Activated CD4-positive, alpha-beta memory T cell treated with anti-CD3 and anti-CD28 coated beads, Interleukin-2, amount 10 ng/mL, durations not matched to agents 7 days and 5 days (primary cell): Measurements from ENCODE around the gene LCP1. TPM values are rescaled to one million over a fixed set of nuclear protein-coding genes. Genes with fewer than 3 reads are reported as not detected.

Source experiments
- CTCF ChIA-PET: fragments of 350-600 bp; sonication (Branson Sonifier 250); formaldehyde crosslinking; loops from one replicate; lab custom pipeline; 2021; ENCODE audit warnings: antibody characterized with exemption, inconsistent platforms; lab: Charles Lee
- POLR2A ChIA-PET: fragments of 350-600 bp; sonication (Branson Sonifier 250); formaldehyde crosslinking; loops from one replicate; lab custom pipeline; 2021; ENCODE audit warnings: antibody characterized with exemption; lab: Charles Lee
- DNase-seq: peaks from one replicate; pipeline ENCODE4 v3.0.0-alpha.2; 2020
- H3K27ac Mint-ChIP-seq: one replicate; pipeline ENCODE4 v1.8.0; 2021; ENCODE audit warnings: mild to moderate bottlenecking, mixed read lengths
- H3K27me3 Mint-ChIP-seq: one replicate; pipeline ENCODE4 v1.8.0; 2021; ENCODE audit warnings: mixed read lengths
- H3K36me3 Mint-ChIP-seq: one replicate; pipeline ENCODE4 v1.8.0; 2021; ENCODE audit warnings: low read depth, mixed read lengths
- H3K4me1 Mint-ChIP-seq: one replicate; pipeline ENCODE4 v1.8.0; 2021; ENCODE audit warnings: mixed read lengths
- H3K4me3 Mint-ChIP-seq: one replicate; pipeline ENCODE4 v1.8.0; 2021; ENCODE audit warnings: mild to moderate bottlenecking, mixed read lengths
- H3K9me3 Mint-ChIP-seq: one replicate; pipeline ENCODE4 v1.8.0; 2021; ENCODE audit warnings: mixed read lengths
- total RNA-seq, 2 experiments: library from RNA; stranded (reverse); gene quantifications; one replicate each; pipeline ENCODE4 v1.2.3, GENCODE V29; 2021

The LCP1 gene
- total RNA-seq, 2 experiments from 2014 or later = 1,272 to 1,280 TPM

- no peaks in the 10 kb centered on the region for H3K27me3 Mint-ChIP-seq
- peaks cover 47% of the 10 kb centered on the region for H3K36me3 Mint-ChIP-seq
- CTCF ChIA-PET = interaction anchor here (1.1 to 2.5 kb wide), 11 partner anchors 9 to 430 kb away, joined by 3 to 23 read pairs (median 3); no protein-coding TSS in a partner anchor
- POLR2A ChIA-PET = interaction anchor here (0.7 to 2.3 kb wide), 8 partner anchors 7 to 159 kb away, joined by 3 to 12 read pairs (median 6); partner anchors contain the start of gene ZC3H13
- H3K9me3 Mint-ChIP-seq = no peaks in the 10 kb centered on the region
- no peak for DNase-seq
- peak overlapping the region; percentile 58 for H3K27ac Mint-ChIP-seq
- peaks cover 32% of the 10 kb centered on the region for H3K4me1 Mint-ChIP-seq
- H3K4me3 Mint-ChIP-seq = no peak overlapping the region
Observed at GRCh38 chr13:46124967-46125933, 56.7 kb downstream of the LCP1 start.

- CTCF ChIA-PET = interaction anchor here (1.2 kb wide), 1 partner anchor 25 kb away, joined by 3 read pairs; no protein-coding TSS in a partner anchor
- H3K27me3 Mint-ChIP-seq = peaks cover 1% of the 10 kb centered on the region
- H3K27ac Mint-ChIP-seq = peak overlapping the region; percentile 58
- H3K36me3 Mint-ChIP-seq = peaks cover 40% of the 10 kb centered on the region
- no peaks in the 10 kb centered on the region for H3K9me3 Mint-ChIP-seq
- no peak overlapping the region for H3K4me3 Mint-ChIP-seq
- peak; percentile 29 for DNase-seq
- POLR2A ChIA-PET = interaction anchor here (0.7 to 2.3 kb wide), 6 partner anchors 8 to 165 kb away, joined by 3 to 12 read pairs (median 6); partner anchors contain the start of gene ZC3H13
- H3K4me1 Mint-ChIP-seq = peaks cover 32% of the 10 kb centered on the region
Observed at GRCh38 chr13:46124531-46124966, 57.4 kb downstream of the LCP1 start.

GRCh38 chr13:46122304-46122703, 59.7 kb downstream of the LCP1 start:
- DNase-seq = no peak
- Mint-ChIP-seq H3K27ac (no peak overlapping the region), H3K36me3 (peaks cover 22% of the 10 kb centered on the region), H3K27me3 (peaks cover 3% of the 10 kb centered on the region), H3K4me1 (peaks cover 26% of the 10 kb centered on the region), H3K9me3 (no peaks in the 10 kb centered on the region), H3K4me3 (no peak overlapping the region)
- POLR2A ChIA-PET = interaction anchor here (0.9 kb wide), 1 partner anchor 174 kb away, joined by 3 read pairs; no protein-coding TSS in a partner anchor
- CTCF ChIA-PET = no interaction called here

- POLR2A ChIA-PET = no interaction called here
- no peak overlapping the region for H3K27ac Mint-ChIP-seq
- peaks cover 15% of the 10 kb centered on the region for H3K36me3 Mint-ChIP-seq
- H3K27me3 Mint-ChIP-seq = peaks cover 3% of the 10 kb centered on the region
- CTCF ChIA-PET = no interaction called here
- H3K4me3 Mint-ChIP-seq = no peak overlapping the region
- no peaks in the 10 kb centered on the region for H3K9me3 Mint-ChIP-seq
- peaks cover 22% of the 10 kb centered on the region for H3K4me1 Mint-ChIP-seq
- DNase-seq = no peak
Observed at GRCh38 chr13:46121597-46122163, 60.3 kb downstream of the LCP1 start.

GRCh38 chr13:46121033-46121432, 60.9 kb downstream of the LCP1 start:
- ChIA-PET CTCF (no interaction called here), POLR2A (interaction anchor here (0.9 kb wide), 1 partner anchor 8 kb away, joined by 3 read pairs; no protein-coding TSS in a partner anchor)
- Mint-ChIP-seq H3K27me3 (peaks cover 3% of the 10 kb centered on the region), H3K27ac (no peak overlapping the region), H3K9me3 (no peaks in the 10 kb centered on the region), H3K4me3 (no peak overlapping the region), H3K36me3 (peaks cover 9% of the 10 kb centered on the region), H3K4me1 (peaks cover 16% of the 10 kb centered on the region)
- DNase-seq = no peak

- Mint-ChIP-seq H3K4me1 (peaks cover 6% of the 10 kb centered on the region), H3K27me3 (peaks cover 3% of the 10 kb centered on the region), H3K4me3 (no peak overlapping the region), H3K9me3 (no peaks in the 10 kb centered on the region), H3K36me3 (peaks cover 3% of the 10 kb centered on the region), H3K27ac (no peak overlapping the region)
- no peak for DNase-seq
- ChIA-PET POLR2A (interaction anchor here (0.9 kb wide), 1 partner anchor 8 kb away, joined by 3 read pairs; no protein-coding TSS in a partner anchor), CTCF (no interaction called here)
Observed at GRCh38 chr13:46119883-46120614, 61.9 kb downstream of the LCP1 start.

GRCh38 chr13:46116653-46117502, 65.1 kb downstream of the LCP1 start:
- ChIA-PET POLR2A (no interaction called here), CTCF (no interaction called here)
- H3K36me3 Mint-ChIP-seq = no peaks in the 10 kb centered on the region
- H3K4me1 Mint-ChIP-seq = no peaks in the 10 kb centered on the region
- no peak for DNase-seq
- no peak overlapping the region for H3K4me3 Mint-ChIP-seq
- H3K27me3 Mint-ChIP-seq = peaks cover 17% of the 10 kb centered on the region
- H3K27ac Mint-ChIP-seq = no peak overlapping the region
- no peaks in the 10 kb centered on the region for H3K9me3 Mint-ChIP-seq

- ChIA-PET CTCF (no interaction called here), POLR2A (no interaction called here)
- Mint-ChIP-seq H3K9me3 (no peaks in the 10 kb centered on the region), H3K4me3 (no peak overlapping the region), H3K36me3 (no peaks in the 10 kb centered on the region), H3K27ac (no peak overlapping the region), H3K27me3 (peaks cover 23% of the 10 kb centered on the region), H3K4me1 (no peaks in the 10 kb centered on the region)
- no peak for DNase-seq
Observed at GRCh38 chr13:46114613-46115012, 67.4 kb downstream of the LCP1 start.

- H3K27ac Mint-ChIP-seq = no peak overlapping the region
- DNase-seq = no peak
- CTCF ChIA-PET = interaction anchor here (0.7 kb wide), 1 partner anchor 13 kb away, joined by 4 read pairs; no protein-coding TSS in a partner anchor
- H3K4me1 Mint-ChIP-seq = no peaks in the 10 kb centered on the region
- peaks cover 20% of the 10 kb centered on the region for H3K27me3 Mint-ChIP-seq
- H3K36me3 Mint-ChIP-seq = no peaks in the 10 kb centered on the region
- no peak overlapping the region for H3K4me3 Mint-ChIP-seq
- POLR2A ChIA-PET = no interaction called here
- H3K9me3 Mint-ChIP-seq = no peaks in the 10 kb centered on the region
Observed at GRCh38 chr13:46113596-46113995, 68.4 kb downstream of the LCP1 start.

GRCh38 chr13:46111151-46111550, 70.8 kb downstream of the LCP1 start:
- DNase-seq = no peak
- H3K4me3 Mint-ChIP-seq = no peak overlapping the region
- no peaks in the 10 kb centered on the region for H3K36me3 Mint-ChIP-seq
- no peaks in the 10 kb centered on the region for H3K9me3 Mint-ChIP-seq
- POLR2A ChIA-PET = no interaction called here
- CTCF ChIA-PET = no interaction called here
- peaks cover 3% of the 10 kb centered on the region for H3K4me1 Mint-ChIP-seq
- H3K27me3 Mint-ChIP-seq = peaks cover 27% of the 10 kb centered on the region
- no peak overlapping the region for H3K27ac Mint-ChIP-seq

GRCh38 chr13:46109451-46109850, 72.5 kb downstream of the LCP1 start:
- no peak overlapping the region for H3K4me3 Mint-ChIP-seq
- no peak overlapping the region for H3K27ac Mint-ChIP-seq
- H3K4me1 Mint-ChIP-seq = peaks cover 3% of the 10 kb centered on the region
- DNase-seq = no peak
- ChIA-PET CTCF (no interaction called here), POLR2A (no interaction called here)
- H3K9me3 Mint-ChIP-seq = no peaks in the 10 kb centered on the region
- no peaks in the 10 kb centered on the region for H3K36me3 Mint-ChIP-seq
- peaks cover 30% of the 10 kb centered on the region for H3K27me3 Mint-ChIP-seq
